Ramos (cell line): ENCODE data around the gene SNX25.

Experiments
- in situ Hi-C: fragments of 300-500 bp; cut with MboI; formaldehyde crosslinking; loops from one replicate; pipeline ENCODE4 v1.14.3; 2022; ENCODE audit warnings: low sequenced_read_pairs; ENCODE audit not compliant: unreplicated experiment

The SNX25 gene

DNA sequence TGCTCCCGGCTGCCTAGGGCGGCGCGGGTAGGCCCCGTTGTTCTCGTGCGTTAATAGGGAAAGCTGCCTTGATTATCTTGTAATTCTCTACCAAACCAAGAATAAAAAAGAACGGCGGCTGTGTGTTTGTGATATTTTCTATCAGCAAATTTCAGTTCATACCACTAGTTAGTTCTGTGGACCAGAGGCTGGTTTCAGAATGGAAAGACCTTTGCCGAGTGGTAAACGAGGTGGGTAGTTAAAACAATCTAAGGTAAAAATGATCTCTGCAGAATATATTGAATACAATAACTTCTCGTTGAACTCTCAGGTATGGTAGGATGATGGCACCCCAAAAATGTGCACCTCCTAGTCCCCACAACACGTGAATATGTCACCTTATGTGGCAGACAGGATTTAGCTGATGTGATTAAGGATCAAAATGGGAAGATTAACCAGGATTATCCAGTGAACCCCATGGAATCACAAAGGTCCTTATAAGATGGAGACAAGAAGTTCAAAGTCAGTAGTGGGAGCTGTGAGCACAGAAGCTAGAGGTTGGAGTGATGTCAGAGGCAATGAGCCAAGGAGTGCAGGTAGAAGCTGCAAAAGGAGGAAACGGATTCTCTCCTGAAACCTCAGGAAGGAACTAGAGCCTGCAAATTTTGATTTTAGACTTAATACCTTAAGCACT, 5.0 kb upstream of the SNX25 start:
- in situ Hi-C loops: loop anchor here (10.0 kb wide), 1 partner anchor 380 kb away; no protein-coding TSS in a partner anchor

GRCh38 chr4:185205073-185205472, 4.3 kb upstream of the SNX25 start:
- in situ Hi-C loops: loop anchor here (10.0 kb wide), 1 partner anchor 380 kb away; no protein-coding TSS in a partner anchor

DNA sequence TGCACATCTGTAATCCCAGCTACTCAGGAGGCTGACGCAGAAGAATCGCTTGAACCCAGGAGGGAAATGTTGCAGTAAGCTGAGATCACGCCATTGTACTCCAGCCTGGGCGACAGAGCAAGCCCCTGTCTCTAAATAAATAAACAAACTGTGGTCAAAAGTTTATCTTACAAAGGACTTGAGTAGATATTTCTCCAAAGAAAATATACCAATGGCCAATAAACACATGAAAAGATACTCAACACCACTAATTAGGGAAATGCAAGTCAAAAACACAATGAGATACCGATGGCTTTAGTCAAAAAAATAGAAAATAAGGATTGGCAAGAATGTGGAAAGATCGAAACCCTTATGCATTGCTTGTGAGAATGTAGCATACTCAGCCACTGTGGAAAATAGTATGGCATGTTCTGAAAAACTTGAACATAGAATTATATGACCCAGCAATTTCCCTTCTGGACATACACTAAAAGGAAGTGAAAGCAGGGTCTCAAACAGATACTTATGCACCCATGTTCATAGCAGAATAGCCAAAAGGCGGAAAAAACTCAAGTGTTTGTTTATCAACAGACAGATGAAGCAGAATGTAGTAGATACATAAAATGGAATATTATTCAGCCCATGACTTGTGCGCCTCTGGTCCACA, 3.6 kb upstream of the SNX25 start:
- in situ Hi-C loops: loop anchor here (10.0 kb wide), 1 partner anchor 379 kb away; no protein-coding TSS in a partner anchor

DNA sequence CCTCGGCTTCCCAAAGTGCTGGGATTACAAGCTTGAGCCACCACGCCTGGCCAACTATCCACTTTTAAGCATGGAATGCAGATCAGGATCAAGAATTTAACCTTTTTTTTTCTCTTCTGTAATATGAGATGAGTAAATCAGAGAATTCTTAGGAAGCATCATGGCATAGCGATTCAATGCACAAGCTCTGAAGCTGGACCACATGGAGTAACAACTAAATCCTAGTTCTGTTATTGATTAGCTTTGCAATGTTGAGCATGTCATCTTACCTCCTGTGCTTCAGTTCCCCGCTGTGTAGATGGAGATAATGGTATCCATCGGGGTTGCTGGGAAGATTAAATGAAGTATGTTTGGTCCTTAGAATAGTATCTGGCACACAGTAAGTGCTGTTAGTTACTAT, 1.9 kb upstream of the SNX25 start:
- in situ Hi-C loops: loop anchor here (10.0 kb wide), 1 partner anchor 377 kb away; no protein-coding TSS in a partner anchor

DNA sequence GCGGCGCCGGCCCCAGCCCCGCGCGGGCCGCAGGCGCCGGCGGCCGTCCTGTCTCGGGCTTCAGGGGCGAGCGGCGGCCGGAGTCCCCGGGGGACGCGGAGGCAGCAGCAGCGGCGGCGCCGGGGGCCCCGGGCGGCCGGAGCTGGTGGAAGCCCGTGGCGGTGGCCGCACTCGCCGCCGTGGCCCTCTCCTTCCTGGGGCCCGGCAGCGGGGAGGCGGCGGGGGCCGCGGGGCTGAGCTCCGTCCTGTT, 379 bp downstream of the SNX25 start:
- in situ Hi-C loops: loop anchor here (10.0 kb wide), 1 partner anchor 375 kb away; no protein-coding TSS in a partner anchor

DNA sequence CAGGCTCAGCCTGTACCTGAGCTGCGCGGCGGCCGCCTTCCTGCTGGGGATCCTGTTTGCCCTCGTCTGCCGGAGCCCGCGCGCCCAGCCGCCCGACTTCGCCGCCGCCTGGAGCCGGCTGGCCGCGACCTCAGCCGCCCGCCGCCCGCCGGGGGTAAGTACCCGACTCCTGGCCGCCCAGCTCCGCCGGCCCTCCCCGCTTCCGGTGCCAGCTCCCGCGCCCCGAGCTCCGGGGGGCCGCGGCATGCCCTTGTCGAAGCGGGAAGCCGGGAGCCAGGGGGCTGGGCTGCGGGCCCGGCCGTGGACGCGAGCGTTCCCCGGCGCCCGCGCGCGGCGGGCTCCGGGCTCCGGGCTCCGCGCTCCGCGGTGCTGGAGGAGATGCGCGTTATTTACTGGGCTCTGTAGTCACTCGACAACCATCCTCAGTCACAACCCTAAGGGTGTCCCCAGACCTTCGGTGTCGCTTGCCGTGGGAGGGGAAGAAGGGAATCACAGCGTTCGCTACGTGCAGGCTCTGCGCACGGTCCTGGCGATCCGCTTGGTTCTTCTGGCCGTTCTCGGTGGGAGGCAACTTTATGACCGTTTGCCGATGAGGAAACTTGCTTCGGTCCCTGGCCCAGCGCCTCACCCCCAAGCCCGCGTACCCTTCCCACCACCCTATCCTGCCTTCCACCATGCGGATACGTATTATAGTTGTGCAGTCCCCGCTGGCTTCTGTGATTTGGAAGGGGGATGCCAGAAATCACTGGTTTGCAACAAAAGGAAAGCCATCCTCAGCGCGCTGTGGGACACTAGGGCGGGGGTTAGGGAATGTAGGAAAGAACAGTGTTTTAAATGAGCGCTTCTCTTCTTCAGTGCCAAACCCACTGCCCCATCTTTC, 944 bp downstream of the SNX25 start:
- in situ Hi-C loops: no loop called here

DNA sequence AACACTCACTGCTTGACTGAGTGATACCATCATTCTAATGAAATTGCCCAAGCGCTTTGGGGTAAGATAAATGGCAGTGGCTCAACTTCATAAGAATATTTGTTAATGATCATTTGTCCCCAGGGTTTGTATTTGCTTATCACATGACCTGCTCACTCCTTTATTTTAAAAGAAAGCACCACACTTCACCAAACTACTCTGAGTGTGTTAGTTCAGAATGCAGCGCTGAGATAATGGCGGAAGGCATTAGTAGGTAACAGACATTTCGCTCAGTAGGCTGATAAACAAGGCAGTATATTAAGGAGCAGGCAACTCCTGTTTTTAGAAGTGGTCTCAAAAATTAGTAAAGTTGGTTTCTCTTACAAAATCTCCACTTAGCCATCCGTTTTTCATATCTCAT, 1.6 kb downstream of the SNX25 start:
- in situ Hi-C loops: no loop called here

DNA sequence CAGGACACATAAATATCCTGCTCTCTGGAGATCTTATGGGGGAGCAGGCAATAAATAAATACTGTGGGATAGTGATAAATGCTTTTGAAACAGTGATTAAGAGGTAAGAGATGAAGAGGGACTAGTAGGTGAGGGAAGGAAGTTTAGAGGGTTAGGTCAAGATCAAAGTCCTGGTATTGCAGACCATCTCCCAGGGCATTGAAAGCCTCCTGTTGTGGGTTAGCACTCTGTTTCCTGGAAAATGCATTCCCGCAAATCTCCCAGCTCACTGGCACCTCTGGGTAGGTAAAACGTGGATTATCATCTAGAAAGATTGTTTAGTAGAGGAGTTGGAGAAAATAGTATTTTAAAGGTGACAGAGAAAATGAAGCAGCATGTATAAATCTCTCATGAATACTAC, 2.2 kb downstream of the SNX25 start:
- in situ Hi-C loops: no loop called here

- in situ Hi-C loops: no loop called here
Measured at GRCh38 chr4:185212581-185212980, 3.2 kb downstream of the SNX25 start.

DNA sequence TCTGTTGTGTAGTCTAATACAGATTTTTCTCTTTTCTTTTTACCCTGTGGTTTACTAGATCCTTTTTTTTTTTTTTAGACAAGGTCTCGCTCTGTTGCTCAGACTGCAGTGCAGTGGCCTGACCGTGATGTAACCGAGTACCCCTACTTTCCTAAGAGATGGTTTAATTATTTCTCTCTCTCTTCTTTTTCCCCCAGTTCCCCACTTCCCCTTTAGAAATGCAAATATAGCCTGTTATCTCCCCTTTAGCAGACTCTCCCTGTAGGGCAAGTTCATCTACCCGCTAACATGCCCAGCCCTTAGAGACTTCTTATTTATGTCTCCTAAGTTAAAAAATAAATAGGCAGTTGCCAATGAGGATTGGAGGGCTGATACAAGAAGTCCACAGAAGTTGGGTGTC, 4.5 kb downstream of the SNX25 start:
- in situ Hi-C loops: no loop called here

DNA sequence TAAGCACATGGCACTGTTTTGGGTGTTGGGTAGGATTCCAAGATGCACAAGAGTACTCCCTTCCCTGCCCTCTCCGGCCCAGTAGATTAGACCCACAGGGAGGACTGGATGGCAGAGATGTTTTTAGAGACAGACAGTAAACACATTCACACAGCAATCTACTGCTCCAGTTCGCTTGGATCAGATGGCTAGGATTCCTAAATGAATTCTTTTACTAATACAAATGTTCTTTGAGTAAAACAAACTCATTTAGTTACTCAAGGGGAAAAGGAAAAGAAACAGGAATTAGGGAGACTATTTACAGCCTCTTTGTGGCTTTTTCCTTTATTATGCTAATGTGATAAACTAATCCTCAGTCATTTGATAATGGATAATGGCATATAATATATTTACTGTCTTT, 5.9 kb downstream of the SNX25 start:
- in situ Hi-C loops: no loop called here

- in situ Hi-C loops: no loop called here
Measured at GRCh38 chr4:185217408-185217975, 8.1 kb downstream of the SNX25 start.

GRCh38 chr4:185218312-185218711, 8.9 kb downstream of the SNX25 start:
- in situ Hi-C loops: no loop called here

DNA sequence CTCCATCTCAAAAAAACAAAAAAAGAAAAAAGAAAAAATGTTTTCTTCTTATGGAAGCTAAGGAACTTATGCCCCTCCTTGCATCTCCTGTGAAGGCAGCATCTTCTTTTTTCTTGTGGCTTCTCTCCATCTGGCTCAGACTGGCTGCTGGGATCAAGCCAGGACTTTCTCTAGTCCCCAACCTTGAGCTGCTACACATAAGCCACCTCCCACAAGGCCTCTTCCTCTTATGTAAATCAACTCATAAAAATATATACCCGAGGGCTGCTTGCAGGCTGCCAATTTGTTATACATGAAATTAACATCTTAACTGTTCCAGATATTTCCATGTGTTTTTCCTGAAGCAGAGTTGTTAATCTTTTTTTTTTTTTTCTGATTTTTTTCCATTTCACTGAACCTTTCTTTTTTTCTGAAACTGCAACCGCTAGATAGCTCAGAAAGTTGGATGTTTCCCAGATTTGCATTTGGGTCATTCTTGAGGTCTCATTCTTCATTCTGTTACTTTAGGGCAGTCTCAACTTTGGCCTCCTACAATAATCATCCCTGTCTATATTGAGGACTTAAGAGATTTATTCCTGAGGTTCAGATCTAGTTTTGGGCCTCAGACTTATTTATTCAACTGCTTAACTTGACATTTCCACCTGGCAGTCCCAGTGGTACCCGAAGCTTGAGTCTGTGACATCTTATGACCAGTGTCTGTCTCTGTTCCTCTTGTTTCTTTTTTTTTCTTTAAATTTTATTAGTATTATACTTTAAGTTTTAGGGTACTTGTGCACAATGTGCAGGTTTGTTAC, 10.3 kb downstream of the SNX25 start:
- in situ Hi-C loops: no loop called here

DNA sequence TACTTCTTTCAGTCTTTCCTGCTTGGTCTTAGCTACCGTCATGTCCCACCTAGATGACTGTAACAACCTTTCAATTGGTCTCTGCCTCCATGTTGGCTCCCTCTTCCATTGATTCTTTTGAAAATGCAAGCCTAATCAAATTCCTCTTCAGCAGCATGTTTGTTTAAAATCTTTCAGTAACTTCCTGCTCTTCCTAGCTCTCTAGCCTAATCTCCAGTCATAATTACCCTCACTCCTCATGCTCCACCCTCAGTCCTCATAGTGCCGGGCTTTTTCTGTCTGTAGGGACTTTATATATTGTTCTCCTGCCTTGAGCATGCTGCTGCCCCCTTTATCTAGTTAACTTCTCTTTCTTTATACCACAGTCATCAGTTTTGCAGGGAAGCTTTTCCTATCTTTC, 12.1 kb downstream of the SNX25 start:
- in situ Hi-C loops: no loop called here

- in situ Hi-C loops: no loop called here
Measured at GRCh38 chr4:185221912-185222311, 12.5 kb downstream of the SNX25 start.

GRCh38 chr4:185222598-185222997, 13.2 kb downstream of the SNX25 start:
- in situ Hi-C loops: no loop called here

- in situ Hi-C loops: no loop called here
Measured at GRCh38 chr4:185224597-185224996, 15.2 kb downstream of the SNX25 start.

DNA sequence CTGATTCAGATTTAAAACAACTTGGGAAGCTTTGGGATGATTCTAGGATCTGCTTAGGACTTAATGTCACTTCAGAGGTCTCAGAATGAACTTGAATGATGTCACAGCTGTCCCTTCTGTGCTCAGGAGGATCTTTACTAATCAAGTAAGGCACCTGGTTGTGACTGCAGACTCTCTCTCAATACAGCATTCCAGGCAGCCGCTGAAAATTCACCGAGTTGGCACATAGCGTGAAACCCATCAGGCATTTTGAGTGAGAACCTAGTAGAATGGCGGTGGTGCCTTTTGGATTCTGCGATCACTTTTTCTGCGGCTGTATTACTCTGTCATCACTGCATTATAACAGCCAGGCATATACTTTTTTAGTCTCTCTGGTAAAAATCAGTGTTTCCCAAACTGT, 16.5 kb downstream of the SNX25 start:
- in situ Hi-C loops: no loop called here

GRCh38 chr4:185227131-185227551, 17.7 kb downstream of the SNX25 start:
- in situ Hi-C loops: no loop called here
